Measurements from ENCODE around the gene CCDC154.

Gene CCDC154

DNA sequence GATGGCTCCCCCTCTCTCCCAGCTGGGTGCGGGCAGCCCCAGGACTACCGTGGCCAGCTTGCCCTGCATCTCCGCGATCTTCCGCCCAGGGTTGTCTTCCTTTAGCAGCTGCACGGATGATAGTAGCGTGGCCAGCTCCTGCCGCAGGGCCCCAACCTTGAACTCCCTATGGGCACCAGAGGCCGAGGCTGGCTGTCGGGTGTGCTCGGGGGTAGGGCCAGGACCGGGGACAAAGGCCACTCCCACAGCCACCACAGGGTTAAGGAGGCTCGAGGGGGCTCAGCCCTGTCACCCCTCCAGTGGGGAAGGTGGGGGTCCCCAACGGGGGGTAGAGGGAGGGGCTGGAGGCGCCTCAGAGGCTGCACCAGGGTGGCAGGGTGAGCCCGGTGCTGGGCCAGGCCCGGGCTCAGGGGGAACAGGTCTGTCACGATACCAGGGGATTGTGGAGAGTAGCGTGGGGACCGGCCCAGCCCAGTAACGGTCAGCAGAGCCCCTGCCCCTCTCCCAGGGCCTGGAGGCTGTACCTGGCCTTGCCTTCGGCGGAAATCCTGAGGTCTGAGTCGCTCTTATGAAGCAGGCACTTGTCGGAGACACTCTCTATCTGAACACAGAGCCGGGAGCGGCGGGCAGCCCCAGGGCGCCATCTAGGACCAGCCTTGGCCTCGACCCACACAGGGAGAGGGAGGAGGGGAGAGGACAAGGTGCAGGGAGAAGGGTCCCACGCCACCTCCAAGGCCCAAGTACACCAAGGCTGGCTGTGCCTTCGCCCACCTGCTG, 8.2 kb downstream of the CCDC154 start:
- no peak for DNase-seq (ENCODE audit: low read depth)
- TF ChIP-seq, protein P1, sequence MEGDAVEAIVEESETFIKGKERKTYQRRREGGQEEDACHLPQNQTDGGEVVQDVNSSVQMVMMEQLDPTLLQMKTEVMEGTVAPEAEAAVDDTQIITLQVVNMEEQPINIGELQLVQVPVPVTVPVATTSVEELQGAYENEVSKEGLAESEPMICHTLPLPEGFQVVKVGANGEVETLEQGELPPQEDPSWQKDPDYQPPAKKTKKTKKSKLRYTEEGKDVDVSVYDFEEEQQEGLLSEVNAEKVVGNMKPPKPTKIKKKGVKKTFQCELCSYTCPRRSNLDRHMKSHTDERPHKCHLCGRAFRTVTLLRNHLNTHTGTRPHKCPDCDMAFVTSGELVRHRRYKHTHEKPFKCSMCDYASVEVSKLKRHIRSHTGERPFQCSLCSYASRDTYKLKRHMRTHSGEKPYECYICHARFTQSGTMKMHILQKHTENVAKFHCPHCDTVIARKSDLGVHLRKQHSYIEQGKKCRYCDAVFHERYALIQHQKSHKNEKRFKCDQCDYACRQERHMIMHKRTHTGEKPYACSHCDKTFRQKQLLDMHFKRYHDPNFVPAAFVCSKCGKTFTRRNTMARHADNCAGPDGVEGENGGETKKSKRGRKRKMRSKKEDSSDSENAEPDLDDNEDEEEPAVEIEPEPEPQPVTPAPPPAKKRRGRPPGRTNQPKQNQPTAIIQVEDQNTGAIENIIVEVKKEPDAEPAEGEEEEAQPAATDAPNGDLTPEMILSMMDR (IDR thresholded peaks at IDR 0.05; ENCODE audit: low read depth, low read length, missing control alignments) = no peak
- no peak overlapping the region for H3K4me3 ChIP-seq (ENCODE audit: low read depth, low read length)

GRCh38 chr16:1434644-1435592, 9.4 kb downstream of the CCDC154 start:
- no peak overlapping the region for H3K4me3 ChIP-seq (ENCODE audit: low read depth, low read length)
- no peak for DNase-seq (ENCODE audit: low read depth)
- TF ChIP-seq, protein P1 (IDR thresholded peaks at IDR 0.05; ENCODE audit: low read depth, low read length, missing control alignments) = no peak

- no peak for DNase-seq (ENCODE audit: low read depth)
- no peak overlapping the region for H3K4me3 ChIP-seq (ENCODE audit: low read depth, low read length)
- TF ChIP-seq, protein P1 (IDR thresholded peaks at IDR 0.05; ENCODE audit: low read depth, low read length, missing control alignments) = no peak
Measured at GRCh38 chr16:1433756-1434155, 10.6 kb downstream of the CCDC154 start.

DNA sequence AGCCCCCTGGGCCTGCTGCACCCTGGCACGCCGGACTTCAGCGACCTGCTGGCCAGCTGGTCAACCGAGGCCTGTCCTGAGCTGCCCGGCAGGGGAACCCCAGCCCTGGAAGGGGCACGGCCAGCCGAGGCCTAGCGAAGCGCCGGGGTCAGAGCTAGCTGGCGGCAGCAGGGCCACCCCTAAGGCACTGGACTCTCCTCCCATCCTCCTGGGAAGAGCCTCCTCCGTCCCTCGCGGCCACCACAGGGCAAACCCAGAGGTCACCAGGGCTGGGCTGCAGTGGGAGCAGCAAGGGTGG, 11.1 kb downstream of the CCDC154 start:
- TF ChIP-seq, protein P1 (IDR thresholded peaks at IDR 0.05; ENCODE audit: low read depth, low read length, missing control alignments) = no peak
- DNase-seq (ENCODE audit: low read depth) = no peak
- H3K4me3 ChIP-seq (ENCODE audit: low read depth, low read length) = no peak overlapping the region

GRCh38 chr16:1432388-1433262, 11.7 kb downstream of the CCDC154 start:
- TF ChIP-seq, protein P1 (IDR thresholded peaks at IDR 0.05; ENCODE audit: low read depth, low read length, missing control alignments) = no peak
- H3K4me3 ChIP-seq (ENCODE audit: low read depth, low read length) = no peak overlapping the region
- no peak for DNase-seq (ENCODE audit: low read depth)

GRCh38 chr16:1431497-1432270, 12.7 kb downstream of the CCDC154 start:
- no peak overlapping the region for H3K4me3 ChIP-seq (ENCODE audit: low read depth, low read length)
- TF ChIP-seq, protein P1 (IDR thresholded peaks at IDR 0.05; ENCODE audit: low read depth, low read length, missing control alignments) = no peak
- no peak for DNase-seq (ENCODE audit: low read depth)
